Superior temporal gyrus (tissue), 1 donor: ENCODE measurements around the gene IDNK.

Source experiments
- DNase-seq: peaks from one replicate; pipeline ENCODE4 v3.0.0-alpha.2; 2016; ENCODE audit errors: extremely low spot score

IDNK gene

GRCh38 chr9:83691492-83691891 lies 68.5 kb downstream of the IDNK start:
- DNase-seq: no peak
